Measurements from ENCODE around the gene ELMO2.

ELMO2 gene

GRCh38 chr20:46406200-46406985 is at the start of gene ELMO2:
TSS of gene ELMO2 (minus strand) at chr20:46406615. CDS start at chr20:46394482, 12,133 bp downstream.
- peak; percentile 97 for DNase-seq

- DNase-seq, result no peak
Observed at GRCh38 chr20:46455729-46456128, 49.3 kb upstream of the ELMO2 start.

- DNase-seq, result no peak
Observed at GRCh38 chr20:46446851-46447250, 40.4 kb upstream of the ELMO2 start.

- no peak for DNase-seq
Observed at GRCh38 chr20:46439837-46440236, 33.4 kb upstream of the ELMO2 start.

- peak; percentile 38 for DNase-seq
Observed at GRCh38 chr20:46438156-46438750, 31.8 kb upstream of the ELMO2 start.

GRCh38 chr20:46435146-46435545 is 28.7 kb upstream of the ELMO2 start:
- DNase-seq, result no peak

GRCh38 chr20:46434597-46434996 is 28.2 kb upstream of the ELMO2 start:
- DNase-seq, result no peak

GRCh38 chr20:46433051-46433450 is 26.6 kb upstream of the ELMO2 start:
- DNase-seq, result no peak

- no peak for DNase-seq
Observed at GRCh38 chr20:46430921-46431712, 24.7 kb upstream of the ELMO2 start.

GRCh38 chr20:46427384-46427783 is 21.0 kb upstream of the ELMO2 start:
- DNase-seq, result no peak

GRCh38 chr20:46423882-46424482 is 17.6 kb upstream of the ELMO2 start:
- DNase-seq, result no peak

- no peak for DNase-seq
Observed at GRCh38 chr20:46423342-46423741, 16.9 kb upstream of the ELMO2 start.

GRCh38 chr20:46420878-46421277 is 14.5 kb upstream of the ELMO2 start:
- DNase-seq, result no peak

- DNase-seq, result no peak
Observed at GRCh38 chr20:46419882-46420281, 13.5 kb upstream of the ELMO2 start.

GRCh38 chr20:46416839-46417238 is 10.4 kb upstream of the ELMO2 start:
- no peak for DNase-seq

GRCh38 chr20:46416421-46416820 is 10.0 kb upstream of the ELMO2 start:
- DNase-seq, result no peak

GRCh38 chr20:46415773-46416172 is 9.4 kb upstream of the ELMO2 start:
- no peak for DNase-seq

GRCh38 chr20:46414608-46415007 is 8.2 kb upstream of the ELMO2 start:
- DNase-seq, result no peak

GRCh38 chr20:46411637-46412036 is 5.2 kb upstream of the ELMO2 start:
- DNase-seq, result no peak

- no peak for DNase-seq
Observed at GRCh38 chr20:46408281-46408731, 1.9 kb upstream of the ELMO2 start.

GRCh38 chr20:46407671-46407996 is 1.2 kb upstream of the ELMO2 start:
- DNase-seq, result no peak

- no peak for DNase-seq
Observed at GRCh38 chr20:46406986-46407670, 713 bp upstream of the ELMO2 start.

GRCh38 chr20:46402331-46402811 is 4.0 kb downstream of the ELMO2 start:
- no peak for DNase-seq
